K562 (cell line): ENCODE data around the gene DENND6B. TPM values are rescaled to one million over a fixed set of nuclear protein-coding genes. Genes with fewer than 3 reads are reported as not detected.
A peak's percentile ranks its signal among the peaks of the same experiment; 100 is the strongest.

ENCODE experiments used
- ATAC-seq: fragments of 200-7000 bp; cut with Tn5 transposase; 3 replicates; pipeline ENCODE4 v1.9.1; 2020; ENCODE audit warnings: moderate library complexity
- BruUV-seq: library from RNA; stranded (reverse); fragments of 400-500 nt; replicated peaks from 2 replicates; lab custom pipeline; 2021; lab: Mats Ljungman, UMichigan
- CTCF ChIA-PET: fragments of 300-600 bp; formaldehyde crosslinking; extraction: SDS; loops from one replicate; lab custom pipeline; 2021; ENCODE audit warnings: low intra/inter-chr PET ratio; lab: Yijun Ruan, JAX
- POLR2A ChIA-PET: fragments of 300-600, 350-650 bp; sonication (Branson Sonifier 250); formaldehyde crosslinking; extraction: SDS; loops from one replicate; lab custom pipeline; 2021; ENCODE audit warnings: antibody characterized with exemption, inconsistent platforms; lab: Yijun Ruan, JAX
- DNase-seq, 4 experiments: peaks; one replicate each; pipeline versions ENCODE4 v3.0.0 to v3.0.0-alpha.2; 2011 to 2018; ENCODE audit warnings: low spot score in 3 of 4, mixed read lengths in 3 of 4; ENCODE audit errors: extremely low read depth in 1 of 4
- FAIRE-seq: peaks from 2 replicates; lab custom pipeline; 2011; peaks lifted over from hg19 to GRCh38; lab: Jason Lieb, UNC
- H2AFZ ChIP-seq: 2 replicates; pipeline ENCODE4 v1.6.0; 2011; ENCODE audit warnings: low read depth, low read length, control low read depth, inconsistent platforms
- H3K27ac ChIP-seq: fragments of 200-600 bp; 3 replicates; pipeline ENCODE4 v1.8.0; 2011; ENCODE audit warnings: low read depth, mild to moderate bottlenecking, control low read depth, inconsistent platforms, low read length, moderate library complexity, mixed read lengths; ENCODE audit errors: extremely low read depth
- H3K27me3 ChIP-seq, 2 experiments: fragments of 300-600 bp in 1 of 2; 2 replicates in 1 of 2; 3 replicates in 1 of 2; pipeline versions ENCODE4 v1.6.0 to v1.8.0; 2011; ENCODE audit warnings: inconsistent platforms in 2 of 2, low read length in 2 of 2, mild to moderate bottlenecking in 1 of 2, mixed read lengths in 1 of 2, moderate library complexity in 1 of 2; ENCODE audit not compliant: control insufficient read depth in 2 of 2, insufficient read depth in 2 of 2
- H3K36me3 ChIP-seq: fragments of 300-600 bp; 3 replicates; pipeline ENCODE4 v1.8.0; 2011; ENCODE audit warnings: mild to moderate bottlenecking, low read length, inconsistent platforms; ENCODE audit not compliant: control insufficient read depth, insufficient read depth
- H3K4me1 ChIP-seq, 2 experiments: fragments of 200-600 bp in 1 of 2; replicated peaks in 1 of 2; 2 replicates in 1 of 2; 3 replicates in 1 of 2; pipeline versions ENCODE4 v1.5.1 to v1.8.0; 2011; ENCODE audit warnings: inconsistent platforms in 2 of 2, low read length in 2 of 2, mild to moderate bottlenecking in 1 of 2, mixed read lengths in 1 of 2, moderate library complexity in 1 of 2; ENCODE audit not compliant: control insufficient read depth in 2 of 2, insufficient read depth in 2 of 2
- H3K4me2 ChIP-seq: 2 replicates; pipeline ENCODE4 v1.6.1; 2011; ENCODE audit warnings: low read length, control low read depth, inconsistent platforms, mixed read lengths; ENCODE audit not compliant: insufficient read depth
- H3K4me3 ChIP-seq: fragments of 200-600 bp; sonication (generic), shearing (Covaris generic); 2 replicates; pipeline ENCODE4 v1.5.1; 2016; ENCODE audit warnings: control low read depth, inconsistent platforms
- H3K79me2 ChIP-seq: fragments of 200-600 bp; 3 replicates; pipeline ENCODE4 v1.8.0; 2011; ENCODE audit warnings: low read length, inconsistent platforms; ENCODE audit not compliant: control insufficient read depth, insufficient read depth
- H3K9ac ChIP-seq, 2 experiments: 2 replicates each; pipeline versions ENCODE4 v1.6.0 to v1.6.1; 2011; ENCODE audit warnings: low read depth in 2 of 2, low read length in 2 of 2, control low read depth in 1 of 2, inconsistent platforms in 1 of 2, mild to moderate bottlenecking in 1 of 2, mixed read lengths in 1 of 2; ENCODE audit not compliant: insufficient read depth in 1 of 2
- H3K9me1 ChIP-seq: one replicate; pipeline ENCODE4 v1.6.0; 2011; ENCODE audit warnings: inconsistent platforms, mild to moderate bottlenecking, low read length, moderate library complexity; ENCODE audit not compliant: control insufficient read depth, insufficient read depth
- H3K9me3 ChIP-seq: replicated peaks from 2 replicates; pipeline ENCODE4 v1.5.1; 2011; ENCODE audit warnings: low read depth, low read length, inconsistent platforms; ENCODE audit not compliant: control insufficient read depth, insufficient read depth
- H4K20me1 ChIP-seq: replicated peaks from 2 replicates; pipeline ENCODE4 v1.6.1; 2011; ENCODE audit warnings: low read length, inconsistent platforms, mixed read lengths; ENCODE audit not compliant: control insufficient read depth, insufficient read depth
- ARID1B ChIP-seq: fragments of 450-650 bp; IDR thresholded peaks from 2 replicates; pipeline ENCODE4 v1.6.1; 2016; ENCODE audit warnings: antibody characterized with exemption, mild to moderate bottlenecking, inconsistent platforms
- ARID3A ChIP-seq: IDR thresholded peaks from 2 replicates; pipeline ENCODE4 v1.6.1; 2012; ENCODE audit warnings: low read depth, low read length, improper control_type of control experiment, borderline replicate concordance
- BACH1 ChIP-seq: fragments of 200-800 bp; sonication (Bioruptor generic); IDR thresholded peaks from 2 replicates; pipeline ENCODE4 v1.6.1; 2016; ENCODE audit warnings: missing genetic modification characterization, missing compliant biosample characterization
- CC2D1A ChIP-seq: fragments of 450-650 bp; IDR thresholded peaks from 2 replicates; pipeline ENCODE4 v1.6.1; 2017; ENCODE audit warnings: mild to moderate bottlenecking
- CCAR2 ChIP-seq: fragments of 200-400 bp; formaldehyde crosslinking; IDR thresholded peaks from 2 replicates; pipeline ENCODE4 v1.6.1; 2017; ENCODE audit warnings: mild to moderate bottlenecking, low read depth, low read length
- CHD1 ChIP-seq: fragments of 200-600 bp; sonication (generic); IDR thresholded peaks from one replicate; pipeline ENCODE4 v1.6.1; 2012; ENCODE audit warnings: mild to moderate bottlenecking, moderate library complexity, low read length, inconsistent platforms
- DACH1 ChIP-seq: fragments of 450-650 bp; IDR thresholded peaks from 2 replicates; pipeline ENCODE4 v1.6.1; 2018; ENCODE audit not compliant: partially characterized antibody
- HMG20A ChIP-seq: fragments of 450-650 bp; formaldehyde crosslinking; conservative IDR thresholded peaks from 2 replicates; pipeline ENCODE4 v1.4.0; 2020; ENCODE audit warnings: mild to moderate bottlenecking, mixed read lengths
- MAX ChIP-seq: sonication (generic); formaldehyde crosslinking; IDR thresholded peaks from 2 replicates; pipeline ENCODE4 v1.9.0; 2022; ENCODE audit warnings: mild to moderate bottlenecking, missing genetic modification reagents
- MITF ChIP-seq: IDR thresholded peaks from 2 replicates; pipeline ENCODE4 v1.6.1; 2014; ENCODE audit warnings: antibody characterized with exemption
- MTA3 ChIP-seq: fragments of 450-650 bp; formaldehyde crosslinking; IDR thresholded peaks from 2 replicates; pipeline ENCODE4 v1.6.1; 2017; ENCODE audit warnings: mild to moderate bottlenecking, borderline replicate concordance
- POLR2B ChIP-seq: fragments of 450-650 bp; IDR thresholded peaks from 2 replicates; pipeline ENCODE4 v1.6.1; 2018; ENCODE audit warnings: low read depth; ENCODE audit not compliant: partially characterized antibody
- RBM22 ChIP-seq: fragments of 200-400 bp; formaldehyde crosslinking; IDR thresholded peaks from 2 replicates; pipeline ENCODE4 v1.6.1; 2018; ENCODE audit warnings: low read length, low read depth; ENCODE audit not compliant: poor library complexity, severe bottlenecking
- SREBF2 ChIP-seq: sonication (generic); formaldehyde crosslinking; IDR thresholded peaks from 2 replicates; pipeline ENCODE4 v1.4.0; 2020; ENCODE audit warnings: mild to moderate bottlenecking, missing genetic modification reagents
- ZNF436 ChIP-seq: fragments of 250-450, 450-650 bp; sonication (Bioruptor Pico); formaldehyde crosslinking; IDR thresholded peaks from 2 replicates; pipeline ENCODE4 v1.7.0; 2020; ENCODE audit warnings: mild to moderate bottlenecking
- ZNF695 ChIP-seq: fragments of 450-650 bp; formaldehyde crosslinking; IDR thresholded peaks from 2 replicates; pipeline ENCODE4 v1.4.0; 2020; ENCODE audit warnings: mild to moderate bottlenecking, moderate library complexity
- WGBS: fragments of 100-300 bp; shearing (Covaris generic); methylation state at CpG from one replicate; pipeline ENCODE4 v1.1.6; 2016; ENCODE audit warnings: low coverage, mixed read lengths; ENCODE audit not compliant: insufficient coverage; ENCODE audit errors: missing lambda C conversion rate; 5-methylcytosine and 5-hydroxymethylcytosine counted together
- in situ Hi-C: fragments of 300-500 bp; cut with MboI; formaldehyde crosslinking; loops from 4 replicates; pipeline ENCODE4 v1.15.0; 2018; ENCODE audit warnings: inconsistent platforms, mixed read lengths
- intact Hi-C: fragments of 100-400 bp; cut with micrococcal nuclease; formaldehyde crosslinking; loops from 2 replicates; pipeline ENCODE4 v1.14.2; 2022
- polyA plus RNA-seq, 8 experiments: library from polyadenylated mRNA; depleted of rRNA in 4 of 8; stranded (reverse) in 5 of 8; unstranded in 3 of 8; fragments of >200 nt; fragmentation: Nextera tagmentation in 2 of 8; fragmentation: Illumina TruSeq in 1 of 8; extraction: Ambion mirVana in 2 of 8; extraction: Trizol in 1 of 8; gene quantifications; 2 replicates each; pipeline versions ENCODE4 v1.2.1 to v1.2.3, GENCODE V29; 2011 to 2014; ENCODE audit warnings: inconsistent platforms in 1 of 8, missing spikeins in 1 of 8
- total RNA-seq, 7 experiments: library from RNA; depleted of rRNA in 6 of 7; stranded (reverse); fragments of >200 nt in 6 of 7; fragmentation: Illumina TruSeq in 2 of 7; extraction: Trizol in 2 of 7; gene quantifications; 2 replicates each; pipeline versions ENCODE4 v1.2.1 to v1.2.3, GENCODE V29; 2011 to 2021; ENCODE audit warnings: low replicate concordance in 1 of 7
- TF ChIP-seq, protein P1 (sequence below): fragments of 200-800 bp; sonication (Bioruptor generic); IDR thresholded peaks from 2 replicates; pipeline ENCODE4 v1.6.1; 2017; ENCODE audit warnings: missing genetic modification characterization, missing compliant biosample characterization

Gene DENND6B
- total and polyA plus RNA-seq, 9 of the 15 experiments (the other 6 are each of a cell fraction or from before 2014, with no cell fraction given): 0.07 to 3.7 (median 1.5) TPM

GRCh38 chr22:50348058-50348457 is 21.2 kb upstream of the DENND6B start:
- H3K4me1 ChIP-seq: peaks cover 0 to 14% of the 10 kb centered on the region in 2 experiments; a peak in 3 of 5 replicates
- H3K4me2 ChIP-seq: no peak overlapping the region
- intact Hi-C loops (loop anchor here (10.0 kb wide), 1 partner anchor 203 kb away; no protein-coding TSS in a partner anchor), in situ Hi-C loops (no loop called here)
- H3K27ac ChIP-seq: no peak overlapping the region
- H3K9me1 ChIP-seq: no peaks in the 10 kb centered on the region
- H3K27me3 ChIP-seq: no peaks in the 10 kb centered on the region
- WGBS: 63% methylated on average over 2 of the region's 2 CpGs
- peak overlapping the region in 1 of 2 experiments; percentile 26; a peak in 1 of 4 replicates for H3K9ac ChIP-seq
- H4K20me1 ChIP-seq: peaks cover 12% of the 10 kb centered on the region; the same call in 1 of the 2 replicates
- peaks cover 31% of the 10 kb centered on the region for H3K79me2 ChIP-seq
- no peak for ATAC-seq
- peaks cover 24% of the 10 kb centered on the region; the same call in 2 of the 3 replicates for H3K36me3 ChIP-seq
- BruUV-seq: no TSS peak
- POLR2A ChIA-PET: no interaction called here
- no peak overlapping the region for H3K4me3 ChIP-seq
- DNase-seq: no peak
- FAIRE-seq: no peak
- CTCF ChIA-PET: no interaction called here
- H3K9me3 ChIP-seq: no peaks in the 10 kb centered on the region
- no peak overlapping the region for H2AFZ ChIP-seq
- TF ChIP-seq ARID1B (no peak), ARID3A (no peak), MITF (no peak), ZNF436 (no peak), POLR2B (no peak), ZNF695 (CRISPR knock-in tag) (no peak), SREBF2 (CRISPR knock-in tag) (no peak), DACH1 (no peak), CCAR2 (no peak), HMG20A (no peak), CC2D1A (no peak), MTA3 (no peak), RBM22 (no peak), BACH1 (tag) (no peak), CHD1 (no peak), MAX (CRISPR knock-in tag) (no peak)
- TF ChIP-seq, protein P1, sequence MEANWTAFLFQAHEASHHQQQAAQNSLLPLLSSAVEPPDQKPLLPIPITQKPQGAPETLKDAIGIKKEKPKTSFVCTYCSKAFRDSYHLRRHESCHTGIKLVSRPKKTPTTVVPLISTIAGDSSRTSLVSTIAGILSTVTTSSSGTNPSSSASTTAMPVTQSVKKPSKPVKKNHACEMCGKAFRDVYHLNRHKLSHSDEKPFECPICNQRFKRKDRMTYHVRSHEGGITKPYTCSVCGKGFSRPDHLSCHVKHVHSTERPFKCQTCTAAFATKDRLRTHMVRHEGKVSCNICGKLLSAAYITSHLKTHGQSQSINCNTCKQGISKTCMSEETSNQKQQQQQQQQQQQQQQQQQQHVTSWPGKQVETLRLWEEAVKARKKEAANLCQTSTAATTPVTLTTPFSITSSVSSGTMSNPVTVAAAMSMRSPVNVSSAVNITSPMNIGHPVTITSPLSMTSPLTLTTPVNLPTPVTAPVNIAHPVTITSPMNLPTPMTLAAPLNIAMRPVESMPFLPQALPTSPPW (CRISPR knock-in tag): no peak
